GM23248 (cell line): Measurements from ENCODE around the gene TAF4. TPM values are rescaled to one million over a fixed set of nuclear protein-coding genes. Genes with fewer than 3 reads are reported as not detected.

ENCODE experiments used
- DNase-seq: peaks from one replicate; pipeline ENCODE4 v3.0.0-alpha.2; 2015
- H2AFZ ChIP-seq: fragments of 200-600 bp; sonication (generic); 2 replicates; pipeline ENCODE4 v1.6.1; 2016; ENCODE audit warnings: antibody characterized with exemption
- H3F3A ChIP-seq: fragments of 200-600 bp; sonication (generic); 2 replicates; pipeline ENCODE4 v1.6.1; 2016; ENCODE audit warnings: mild to moderate bottlenecking, antibody characterized with exemption, mixed run types; ENCODE audit not compliant: insufficient read depth
- H3K27ac ChIP-seq: fragments of 200-600 bp; sonication (generic); 2 replicates; pipeline ENCODE4 v1.5.1; 2016; ENCODE audit warnings: mild to moderate bottlenecking
- H3K27me3 ChIP-seq: fragments of 200-600 bp; sonication (generic); replicated peaks from 2 replicates; pipeline ENCODE4 v1.6.1; 2016; ENCODE audit warnings: mild to moderate bottlenecking; ENCODE audit not compliant: insufficient read depth
- H3K36me3 ChIP-seq: fragments of 200-600 bp; sonication (generic); 2 replicates; pipeline ENCODE4 v1.6.1; 2016; ENCODE audit warnings: low read depth, mild to moderate bottlenecking
- H3K4me1 ChIP-seq: fragments of 200-600 bp; sonication (generic); 2 replicates; pipeline ENCODE4 v1.6.1; 2016; ENCODE audit warnings: mild to moderate bottlenecking; ENCODE audit not compliant: insufficient read depth
- H3K4me2 ChIP-seq: fragments of 200-600 bp; sonication (generic); one replicate; pipeline ENCODE4 v1.6.1; 2016; ENCODE audit warnings: mild to moderate bottlenecking; ENCODE audit not compliant: unreplicated experiment
- H3K4me3 ChIP-seq: fragments of 200-600 bp; sonication (generic); 2 replicates; pipeline ENCODE4 v1.5.1; 2016; ENCODE audit warnings: mild to moderate bottlenecking
- H3K79me2 ChIP-seq: fragments of 200-600 bp; sonication (generic); 2 replicates; pipeline ENCODE4 v1.6.1; 2016; ENCODE audit warnings: mild to moderate bottlenecking; ENCODE audit not compliant: insufficient read depth
- H3K9ac ChIP-seq: fragments of 200-600 bp; sonication (generic); 2 replicates; pipeline ENCODE4 v1.6.1; 2016; ENCODE audit warnings: mild to moderate bottlenecking
- H3K9me2 ChIP-seq: fragments of 200-600 bp; sonication (generic); 2 replicates; pipeline ENCODE4 v1.6.1; 2016; ENCODE audit warnings: mixed run types, mild to moderate bottlenecking, moderate library complexity; ENCODE audit not compliant: insufficient read depth
- H3K9me3 ChIP-seq: fragments of 200-600 bp; sonication (generic); one replicate; pipeline ENCODE4 v1.6.1; 2017; ENCODE audit warnings: low read depth
- H4K20me1 ChIP-seq: fragments of 200-600 bp; sonication (generic); 2 replicates; pipeline ENCODE4 v1.6.0; 2016; ENCODE audit not compliant: insufficient read depth
- EZH2 ChIP-seq: fragments of 200-600 bp; sonication (generic); IDR thresholded peaks from 2 replicates; pipeline ENCODE4 v1.6.1; 2018; ENCODE audit warnings: antibody characterized with exemption, mild to moderate bottlenecking; ENCODE audit not compliant: insufficient read depth, poor library complexity, severe bottlenecking
- EZH2phosphoT487 ChIP-seq: fragments of 200-600 bp; sonication (generic); IDR thresholded peaks from 2 replicates; pipeline ENCODE4 v1.6.1; 2018; ENCODE audit warnings: antibody characterized with exemption, moderate library complexity, mild to moderate bottlenecking, low read depth; ENCODE audit not compliant: insufficient read depth
- WGBS, 2 experiments: methylation state at CpG; one replicate each; pipeline ENCODE4 v1.1.6; 2015 to 2017; ENCODE audit warnings: low lambda C conversion rate in 2 of 2, low coverage in 1 of 2; ENCODE audit errors: missing lambda C conversion rate in 2 of 2; 5-methylcytosine and 5-hydroxymethylcytosine counted together
- in situ Hi-C: fragments of 300-500 bp; cut with MboI; formaldehyde crosslinking; loops from 2 replicates; pipeline ENCODE4 v1.15.0; 2020
- polyA plus RNA-seq: library from polyadenylated mRNA; unstranded; fragments of >200 nt; fragmentation: Nextera tagmentation; extraction: Ambion mirVana; gene quantifications from 2 replicates; pipeline ENCODE4 v1.2.1, GENCODE V29; 2016
- total RNA-seq: library from RNA; depleted of rRNA; stranded (reverse); fragments of >200 nt; shearing (Covaris generic); gene quantifications from 2 replicates; pipeline ENCODE4 v1.2.3, GENCODE V29; 2014

Gene TAF4
- total and polyA plus RNA-seq, 2 experiments from 2014 or later = 1.4 to 2.9 TPM

- Histone ChIP-seq H3K4me3 (no peak overlapping the region), H2AFZ (no peak overlapping the region), H3K79me2 (peaks cover 56% of the 10 kb centered on the region), H3K9me2 (no peaks in the 10 kb centered on the region), H3K27ac (no peak overlapping the region), H3K9me3 (no peaks in the 10 kb centered on the region), H3K4me1 (peaks cover 5% of the 10 kb centered on the region; the same call in 1 of the 2 replicates), H3K9ac (no peak overlapping the region), H3K27me3 (no peaks in the 10 kb centered on the region), H4K20me1 (no peaks in the 10 kb centered on the region), H3K36me3 (no peaks in the 10 kb centered on the region), H3F3A (no peaks in the 10 kb centered on the region), H3K4me2 (no peak overlapping the region)
- in situ Hi-C loops = no loop called here
- DNase-seq = no peak
- 77 to 80% methylated on average over 12 of the region's 12 CpGs for WGBS, 2 experiments
- no peak for TF ChIP-seq EZH2phosphoT487
- TF ChIP-seq EZH2 = no peak
Measured at GRCh38 chr20:62062661-62063314, 2.9 kb downstream of the TAF4 start.

- H3K9ac ChIP-seq = no peak overlapping the region
- WGBS, 2 experiments = 71 to 73% methylated on average over 8 of the region's 8 CpGs
- in situ Hi-C loops = no loop called here
- no peaks in the 10 kb centered on the region for H4K20me1 ChIP-seq
- no peaks in the 10 kb centered on the region for H3K9me2 ChIP-seq
- H3K36me3 ChIP-seq = no peaks in the 10 kb centered on the region
- peaks cover 62% of the 10 kb centered on the region for H3K79me2 ChIP-seq
- no peak overlapping the region for H3K4me2 ChIP-seq
- H3K9me3 ChIP-seq = no peaks in the 10 kb centered on the region
- TF ChIP-seq EZH2 (no peak), EZH2phosphoT487 (no peak)
- H3F3A ChIP-seq = no peaks in the 10 kb centered on the region
- peaks cover 3% of the 10 kb centered on the region; the same call in 1 of the 2 replicates for H3K4me1 ChIP-seq
- H2AFZ ChIP-seq = no peak overlapping the region
- no peak overlapping the region for H3K4me3 ChIP-seq
- no peak overlapping the region for H3K27ac ChIP-seq
- DNase-seq = no peak
- no peaks in the 10 kb centered on the region for H3K27me3 ChIP-seq
Measured at GRCh38 chr20:62061851-62062423, 3.7 kb downstream of the TAF4 start.

GRCh38 chr20:62060631-62061541, 4.8 kb downstream of the TAF4 start:
- Histone ChIP-seq H4K20me1 (no peaks in the 10 kb centered on the region), H3K9ac (no peak overlapping the region), H3K9me3 (no peaks in the 10 kb centered on the region), H3K9me2 (no peaks in the 10 kb centered on the region), H3K4me2 (no peak overlapping the region), H3K4me1 (no peaks in the 10 kb centered on the region), H3K79me2 (peaks cover 73% of the 10 kb centered on the region), H2AFZ (no peak overlapping the region), H3F3A (no peaks in the 10 kb centered on the region), H3K4me3 (no peak overlapping the region), H3K36me3 (no peaks in the 10 kb centered on the region), H3K27me3 (no peaks in the 10 kb centered on the region), H3K27ac (no peak overlapping the region)
- WGBS, 2 experiments = 94 to 95% methylated on average over 12 of the region's 12 CpGs
- DNase-seq = no peak
- TF ChIP-seq EZH2phosphoT487 (no peak), EZH2 (no peak)
- in situ Hi-C loops = no loop called here

- H3K27ac ChIP-seq = no peak overlapping the region
- H3F3A ChIP-seq = no peaks in the 10 kb centered on the region
- no peaks in the 10 kb centered on the region for H3K4me1 ChIP-seq
- TF ChIP-seq EZH2phosphoT487 (no peak), EZH2 (no peak)
- no peak overlapping the region for H2AFZ ChIP-seq
- H3K4me3 ChIP-seq = no peak overlapping the region
- no peaks in the 10 kb centered on the region for H3K27me3 ChIP-seq
- H3K9me3 ChIP-seq = no peaks in the 10 kb centered on the region
- no peak overlapping the region for H3K4me2 ChIP-seq
- no peaks in the 10 kb centered on the region for H3K9me2 ChIP-seq
- H3K79me2 ChIP-seq = peaks cover 81% of the 10 kb centered on the region
- 82 to 86% methylated on average over 25 of the region's 25 CpGs for WGBS, 2 experiments
- in situ Hi-C loops = no loop called here
- DNase-seq = no peak
- no peaks in the 10 kb centered on the region for H3K36me3 ChIP-seq
- no peak overlapping the region for H3K9ac ChIP-seq
- no peaks in the 10 kb centered on the region; the same call in 1 of the 2 replicates for H4K20me1 ChIP-seq
Measured at GRCh38 chr20:62059920-62060630, 5.6 kb downstream of the TAF4 start.
